ENCODE data around the gene GPRC5D. TPM values are rescaled to one million over a fixed set of nuclear protein-coding genes. Genes with fewer than 3 reads are reported as not detected.
A peak's percentile ranks its signal among the peaks of the same experiment; 100 is the strongest.

Gene GPRC5D
- total and polyA plus RNA-seq, 9 of the 15 experiments (the other 6 are each of a cell fraction or from before 2014, with no cell fraction given): 1.0 to 1.1 TPM; not detected in 7

DNA sequence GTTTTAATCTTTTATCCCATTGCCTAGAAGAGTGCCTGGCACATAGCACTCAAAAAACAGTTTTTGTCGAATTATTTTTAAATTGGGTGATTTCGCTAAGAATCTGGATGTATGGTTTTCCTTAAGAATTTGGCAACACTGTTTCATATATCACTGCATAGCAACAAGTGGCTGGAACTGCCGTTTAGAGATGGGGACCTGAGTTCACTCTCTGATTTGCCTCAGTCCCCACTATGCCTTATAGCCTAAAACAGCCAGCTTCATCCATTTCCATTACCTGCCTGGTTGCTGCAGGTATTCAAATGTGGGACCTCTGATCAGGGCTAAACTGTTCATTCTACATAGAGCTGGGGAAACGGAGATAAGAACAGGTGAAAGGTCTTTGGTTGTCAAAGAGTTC, 46.3 kb upstream of the GPRC5D start:
- intact Hi-C loops (cut with micrococcal nuclease) (no loop called here), in situ Hi-C loops (cut with MboI) (no loop called here)
- ChIA-PET POLR2A (no interaction called here), CTCF (ENCODE audit: low intra/inter-chr PET ratio) (no interaction called here)
- ATAC-seq (no peak), FAIRE-seq (no peak), DNase-seq (ENCODE audit: extremely low read depth in 1 of 4, low spot score in 3 of 4) (no peak)
- Histone ChIP-seq H3K9me3 (replicated peaks; ENCODE audit: control insufficient read depth, insufficient read depth, low read depth, low read length) (no peaks in the 10 kb centered on the region), H3K27ac (ENCODE audit: extremely low read depth, low read depth, low read length) (no peak overlapping the region), H3K79me2 (ENCODE audit: control insufficient read depth, insufficient read depth, low read length) (no peaks in the 10 kb centered on the region), H3K27me3 (ENCODE audit: control insufficient read depth in 2 of 2, insufficient read depth in 2 of 2, low read length in 2 of 2) (no peaks in the 10 kb centered on the region), H3K9me1 (ENCODE audit: control insufficient read depth, insufficient read depth, low read length) (no peaks in the 10 kb centered on the region), H2AFZ (ENCODE audit: low read depth, low read length) (no peak overlapping the region), H3K9ac (ENCODE audit: insufficient read depth in 1 of 2, low read depth in 2 of 2, low read length in 2 of 2) (no peak overlapping the region), H3K36me3 (ENCODE audit: control insufficient read depth, insufficient read depth, low read length) (no peaks in the 10 kb centered on the region), H4K20me1 (replicated peaks; ENCODE audit: control insufficient read depth, insufficient read depth, low read length) (0 out of 2 replicates have a peak, but pooled peaks cover 5% of the 10 kb centered on the region), H3K4me1 (replicated peaks in 1 of 2; ENCODE audit: control insufficient read depth in 2 of 2, insufficient read depth in 2 of 2, low read length in 2 of 2) (peaks cover 6 to 22% of the 10 kb centered on the region in 2 experiments; a peak in 4 of 5 replicates), H3K4me3 (no peak overlapping the region), H3K4me2 (ENCODE audit: insufficient read depth, low read length) (no peak overlapping the region)
- TF ChIP-seq TEAD1 (CRISPR knock-in tag; IDR thresholded peaks at IDR 0.05) (no peak), ZNF696 (CRISPR knock-in tag; conservative IDR thresholded peaks at IDR 0.05) (no peak), ZFP36 (IDR thresholded peaks at IDR 0.05; ENCODE audit: low read depth, low read length, partially characterized antibody) (peak; percentile 28), FOXJ3 (CRISPR knock-in tag; IDR thresholded peaks at IDR 0.05) (no peak), POLR3G (IDR thresholded peaks at IDR 0.05; ENCODE audit: extremely low read depth, insufficient read length, insufficient replicate concordance) (no peak)
- TF ChIP-seq, protein P1, sequence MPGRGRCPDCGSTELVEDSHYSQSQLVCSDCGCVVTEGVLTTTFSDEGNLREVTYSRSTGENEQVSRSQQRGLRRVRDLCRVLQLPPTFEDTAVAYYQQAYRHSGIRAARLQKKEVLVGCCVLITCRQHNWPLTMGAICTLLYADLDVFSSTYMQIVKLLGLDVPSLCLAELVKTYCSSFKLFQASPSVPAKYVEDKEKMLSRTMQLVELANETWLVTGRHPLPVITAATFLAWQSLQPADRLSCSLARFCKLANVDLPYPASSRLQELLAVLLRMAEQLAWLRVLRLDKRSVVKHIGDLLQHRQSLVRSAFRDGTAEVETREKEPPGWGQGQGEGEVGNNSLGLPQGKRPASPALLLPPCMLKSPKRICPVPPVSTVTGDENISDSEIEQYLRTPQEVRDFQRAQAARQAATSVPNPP (IDR thresholded peaks at IDR 0.05; ENCODE audit: borderline replicate concordance, insufficient read depth, insufficient read length): no peak
- BruUV-seq (replicated peaks): no TSS peak
- WGBS (ENCODE audit: insufficient coverage, low coverage, missing lambda C conversion rate): 79% methylated on average over 4 of the region's 4 CpGs
